Measurements from ENCODE around the gene FOXL2NB. TPM values are rescaled to one million over a fixed set of nuclear protein-coding genes. Genes with fewer than 3 reads are reported as not detected.
A peak's percentile ranks its signal among the peaks of the same experiment; 100 is the strongest.

FOXL2NB gene
- total and polyA plus RNA-seq, 8 donors = 0.03 TPM; not detected in 7

- Histone ChIP-seq H3K4me1 (peaks cover 0 to 4% (median 1%) of the 10 kb centered on the region in 4 donors), H3K27me3 (peaks cover 0 to 5% (median 0%) of the 10 kb centered on the region in 3 donors), H3K27ac (no peak overlapping the region), H3K36me3 (no peaks in the 10 kb centered on the region), H3K9me3 (no peaks in the 10 kb centered on the region), H3K4me3 (no peak overlapping the region)
- TF ChIP-seq POLR2AphosphoS5 (IDR thresholded peaks at IDR 0.05) (peak in 1 of 3 donors; percentile 46), POLR2A (IDR thresholded peaks at IDR 0.05) (no peak), CTCF (IDR thresholded peaks at IDR 0.05) (peak in 6 of 7 experiments; percentile 12 to 91 (median 86)), EP300 (IDR thresholded peaks at IDR 0.05) (no peak)
- intact Hi-C loops (cut with DNase I; ENCODE audit: low total_unique reads) = loop anchor here (10.0 kb wide), 1 partner anchor 509 kb away; no protein-coding TSS in a partner anchor
- 15 to 26% (median 23%) methylated on average over 6 of the region's 6 CpGs for WGBS, 5 donors
- DNase-seq = peak; percentile 91 to 93
Measured at GRCh38 chr3:138923531-138923994, 23.5 kb upstream of the FOXL2NB start.

- H3K27me3 ChIP-seq = peaks cover 0 to 12% (median 0%) of the 10 kb centered on the region in 3 donors
- WGBS, 5 donors = 93 to 99% (median 95%) methylated on average over 38 to 42 of the region's 42 CpGs
- TF ChIP-seq EP300 (IDR thresholded peaks at IDR 0.05) (no peak), POLR2A (IDR thresholded peaks at IDR 0.05) (no peak), CTCF (IDR thresholded peaks at IDR 0.05) (no peak), POLR2AphosphoS5 (IDR thresholded peaks at IDR 0.05) (no peak)
- H3K36me3 ChIP-seq = no peaks in the 10 kb centered on the region
- no peak overlapping the region for H3K27ac ChIP-seq
- no peaks in the 10 kb centered on the region for H3K4me1 ChIP-seq
- no peak for DNase-seq
- no peaks in the 10 kb centered on the region for H3K9me3 ChIP-seq
- intact Hi-C loops (cut with DNase I; ENCODE audit: low total_unique reads) = loop anchor here (10.0 kb wide), 1 partner anchor 514 kb away; no protein-coding TSS in a partner anchor
- no peak overlapping the region for H3K4me3 ChIP-seq
Measured at GRCh38 chr3:138928727-138929372, 18.2 kb upstream of the FOXL2NB start.

GRCh38 chr3:138933068-138933668 is 13.8 kb upstream of the FOXL2NB start:
- TF ChIP-seq CTCF (IDR thresholded peaks at IDR 0.05) = no peak
- TF ChIP-seq POLR2A (IDR thresholded peaks at IDR 0.05) = no peak
- TF ChIP-seq POLR2AphosphoS5 (IDR thresholded peaks at IDR 0.05) = no peak
- TF ChIP-seq EP300 (IDR thresholded peaks at IDR 0.05) = no peak
- Histone ChIP-seq H3K27ac (no peak overlapping the region), H3K27me3 (peaks cover 18 to 45% (median 34%) of the 10 kb centered on the region in 3 donors), H3K36me3 (no peaks in the 10 kb centered on the region), H3K4me1 (peaks cover 25 to 27% (median 26%) of the 10 kb centered on the region in 4 donors), H3K4me3 (no peak overlapping the region), H3K9me3 (no peaks in the 10 kb centered on the region)
- 66 to 81% (median 75%) methylated on average over 4 of the region's 4 CpGs for WGBS, 5 donors
- DNase-seq = no peak
- intact Hi-C loops (cut with DNase I; ENCODE audit: low total_unique reads) = loop anchor here (10.0 kb wide), 1 partner anchor 392 kb away; no protein-coding TSS in a partner anchor

GRCh38 chr3:138933981-138934691 is 12.9 kb upstream of the FOXL2NB start:
- peak in 1 of 2 donors; percentile 29 for DNase-seq
- Histone ChIP-seq H3K36me3 (no peaks in the 10 kb centered on the region), H3K4me3 (no peak overlapping the region), H3K4me1 (peaks cover 34 to 36% (median 35%) of the 10 kb centered on the region in 4 donors), H3K27ac (no peak overlapping the region), H3K9me3 (no peaks in the 10 kb centered on the region), H3K27me3 (peaks cover 27 to 55% (median 44%) of the 10 kb centered on the region in 3 donors)
- WGBS, 5 donors = 55 to 72% (median 58%) methylated on average over 3 of the region's 3 CpGs
- TF ChIP-seq POLR2A (IDR thresholded peaks at IDR 0.05) (no peak), POLR2AphosphoS5 (IDR thresholded peaks at IDR 0.05) (no peak), CTCF (IDR thresholded peaks at IDR 0.05) (no peak), EP300 (IDR thresholded peaks at IDR 0.05) (no peak)
- intact Hi-C loops (cut with DNase I; ENCODE audit: low total_unique reads) = loop anchor here (10.0 kb wide), 1 partner anchor 391 kb away; no protein-coding TSS in a partner anchor

All from stomach (tissue), 9 donors.